ENCODE results near the gene TMTC2.

Gene TMTC2

GRCh38 chr12:82973592-82973991, 286.9 kb downstream of the TMTC2 start:
- Histone ChIP-seq H4K12ac (ENCODE audit: low read depth, low read length) (no peak overlapping the region), H2BK5ac (ENCODE audit: low read depth, low read length, poor library complexity) (no peak overlapping the region), H2AFZ (ENCODE audit: insufficient read depth, low read length, poor library complexity) (no peak overlapping the region), H3K18ac (ENCODE audit: low read length) (no peak overlapping the region), H3K4me2 (ENCODE audit: low read length) (no peak overlapping the region), H3K23ac (ENCODE audit: low read length) (no peak overlapping the region), H3K14ac (ENCODE audit: low read length) (no peak overlapping the region), H4K91ac (ENCODE audit: low read depth, low read length) (no peak overlapping the region), H3K79me2 (ENCODE audit: control insufficient read depth, insufficient read depth, low read length, poor library complexity) (no peaks in the 10 kb centered on the region), H4K8ac (ENCODE audit: low read depth, low read length) (no peak overlapping the region), H3K79me1 (ENCODE audit: low read length) (no peaks in the 10 kb centered on the region), H3K27me3 (ENCODE audit: insufficient read depth, low read length) (no peaks in the 10 kb centered on the region), H2AK5ac (ENCODE audit: low read length) (no peak overlapping the region), H3K9ac (ENCODE audit: low read length) (no peak overlapping the region), H2BK120ac (ENCODE audit: insufficient read depth, low read length, poor library complexity) (no peak overlapping the region), H3K9me3 (ENCODE audit: insufficient read depth, low read depth, low read length) (no peaks in the 10 kb centered on the region), H2BK12ac (ENCODE audit: low read length) (no peak overlapping the region), H3K27ac (ENCODE audit: low read depth, low read length) (no peak overlapping the region), H3K4me3 (ENCODE audit: low read depth, low read length) (no peak overlapping the region), H3K4me1 (ENCODE audit: control insufficient read depth in 1 of 2, insufficient read depth in 2 of 2, low read length in 2 of 2) (peaks cover 0 to 2% of the 10 kb centered on the region in 2 experiments), H3K36me3 (ENCODE audit: control insufficient read depth in 1 of 2, insufficient read depth in 2 of 2, low read length in 2 of 2) (no peaks in the 10 kb centered on the region), H3K4ac (ENCODE audit: low read depth, low read length) (no peak overlapping the region)
- DNase-seq = no peak
- WGBS (ENCODE audit: extremely low coverage, insufficient coverage, insufficient read length) = no CpG with 5 or more reads among the region's 3 CpGs

GRCh38 chr12:82981150-82981549, 294.4 kb downstream of the TMTC2 start:
- Histone ChIP-seq H3K4ac (ENCODE audit: low read depth, low read length) (no peak overlapping the region), H3K4me1 (ENCODE audit: control insufficient read depth in 1 of 2, insufficient read depth in 2 of 2, low read length in 2 of 2) (no peaks in the 10 kb centered on the region), H4K12ac (ENCODE audit: low read depth, low read length) (no peak overlapping the region), H3K79me2 (ENCODE audit: control insufficient read depth, insufficient read depth, low read length, poor library complexity) (no peaks in the 10 kb centered on the region), H3K9ac (ENCODE audit: low read length) (no peak overlapping the region), H3K9me3 (ENCODE audit: insufficient read depth, low read depth, low read length) (no peaks in the 10 kb centered on the region), H2BK120ac (ENCODE audit: insufficient read depth, low read length, poor library complexity) (no peak overlapping the region), H2BK12ac (ENCODE audit: low read length) (no peak overlapping the region), H3K36me3 (ENCODE audit: control insufficient read depth in 1 of 2, insufficient read depth in 2 of 2, low read length in 2 of 2) (peaks cover 3 to 6% of the 10 kb centered on the region in 2 experiments), H2AFZ (ENCODE audit: insufficient read depth, low read length, poor library complexity) (no peak overlapping the region), H3K4me3 (ENCODE audit: low read depth, low read length) (no peak overlapping the region), H4K91ac (ENCODE audit: low read depth, low read length) (no peak overlapping the region), H2BK5ac (ENCODE audit: low read depth, low read length, poor library complexity) (no peak overlapping the region), H3K14ac (ENCODE audit: low read length) (no peak overlapping the region), H3K4me2 (ENCODE audit: low read length) (no peak overlapping the region), H3K27ac (ENCODE audit: low read depth, low read length) (peak overlapping the region; percentile 3), H2AK5ac (ENCODE audit: low read length) (no peak overlapping the region), H3K79me1 (ENCODE audit: low read length) (peaks cover 2% of the 10 kb centered on the region), H3K18ac (ENCODE audit: low read length) (no peak overlapping the region), H4K8ac (ENCODE audit: low read depth, low read length) (no peak overlapping the region), H3K23ac (ENCODE audit: low read length) (no peak overlapping the region), H3K27me3 (ENCODE audit: insufficient read depth, low read length) (no peaks in the 10 kb centered on the region)
- peak; percentile 40 to 87 for DNase-seq
- no CpG with 5 or more reads among the region's 1 CpG for WGBS (ENCODE audit: extremely low coverage, insufficient coverage, insufficient read length)

- Histone ChIP-seq H3K4me2 (ENCODE audit: low read length) (no peak overlapping the region), H4K91ac (ENCODE audit: low read depth, low read length) (no peak overlapping the region), H4K12ac (ENCODE audit: low read depth, low read length) (no peak overlapping the region), H3K14ac (ENCODE audit: low read length) (no peak overlapping the region), H2BK5ac (ENCODE audit: low read depth, low read length, poor library complexity) (no peak overlapping the region), H2BK120ac (ENCODE audit: insufficient read depth, low read length, poor library complexity) (no peak overlapping the region), H4K8ac (ENCODE audit: low read depth, low read length) (no peak overlapping the region), H3K18ac (ENCODE audit: low read length) (peak overlapping the region; percentile 53), H3K9me3 (ENCODE audit: insufficient read depth, low read depth, low read length) (no peaks in the 10 kb centered on the region), H3K4me1 (ENCODE audit: control insufficient read depth in 1 of 2, insufficient read depth in 2 of 2, low read length in 2 of 2) (no peaks in the 10 kb centered on the region), H3K4ac (ENCODE audit: low read depth, low read length) (no peak overlapping the region), H3K79me2 (ENCODE audit: control insufficient read depth, insufficient read depth, low read length, poor library complexity) (no peaks in the 10 kb centered on the region), H3K4me3 (ENCODE audit: low read depth, low read length) (no peak overlapping the region), H3K9ac (ENCODE audit: low read length) (no peak overlapping the region), H3K27me3 (ENCODE audit: insufficient read depth, low read length) (no peaks in the 10 kb centered on the region), H2AFZ (ENCODE audit: insufficient read depth, low read length, poor library complexity) (no peak overlapping the region), H3K79me1 (ENCODE audit: low read length) (peaks cover 3% of the 10 kb centered on the region), H3K23ac (ENCODE audit: low read length) (no peak overlapping the region), H2BK12ac (ENCODE audit: low read length) (peak overlapping the region; percentile 58), H2AK5ac (ENCODE audit: low read length) (no peak overlapping the region), H3K27ac (ENCODE audit: low read depth, low read length) (no peak overlapping the region), H3K36me3 (ENCODE audit: control insufficient read depth in 1 of 2, insufficient read depth in 2 of 2, low read length in 2 of 2) (peaks cover 3% of the 10 kb centered on the region in 2 experiments)
- no peak for DNase-seq
- no CpG with 5 or more reads among the region's 12 CpGs for WGBS (ENCODE audit: extremely low coverage, insufficient coverage, insufficient read length)
Observed at GRCh38 chr12:82994117-82994516, 307.4 kb downstream of the TMTC2 start.

- H4K91ac ChIP-seq (ENCODE audit: low read depth, low read length) = no peak overlapping the region
- H3K36me3 ChIP-seq (ENCODE audit: control insufficient read depth in 1 of 2, insufficient read depth in 2 of 2, low read length in 2 of 2) = peaks cover 3 to 10% of the 10 kb centered on the region in 2 experiments
- no peaks in the 10 kb centered on the region for H3K79me2 ChIP-seq (ENCODE audit: control insufficient read depth, insufficient read depth, low read length, poor library complexity)
- no peak overlapping the region for H2AFZ ChIP-seq (ENCODE audit: insufficient read depth, low read length, poor library complexity)
- H3K4me3 ChIP-seq (ENCODE audit: low read depth, low read length) = no peak overlapping the region
- peaks cover 3% of the 10 kb centered on the region for H3K79me1 ChIP-seq (ENCODE audit: low read length)
- no peak overlapping the region for H2BK12ac ChIP-seq (ENCODE audit: low read length)
- no peak overlapping the region for H2BK120ac ChIP-seq (ENCODE audit: insufficient read depth, low read length, poor library complexity)
- H3K18ac ChIP-seq (ENCODE audit: low read length) = no peak overlapping the region
- no peaks in the 10 kb centered on the region for H3K9me3 ChIP-seq (ENCODE audit: insufficient read depth, low read depth, low read length)
- H2AK5ac ChIP-seq (ENCODE audit: low read length) = no peak overlapping the region
- H2BK5ac ChIP-seq (ENCODE audit: low read depth, low read length, poor library complexity) = no peak overlapping the region
- DNase-seq = no peak
- no peak overlapping the region for H4K12ac ChIP-seq (ENCODE audit: low read depth, low read length)
- no peak overlapping the region for H3K4me2 ChIP-seq (ENCODE audit: low read length)
- no peak overlapping the region for H4K8ac ChIP-seq (ENCODE audit: low read depth, low read length)
- no peaks in the 10 kb centered on the region for H3K4me1 ChIP-seq (ENCODE audit: control insufficient read depth in 1 of 2, insufficient read depth in 2 of 2, low read length in 2 of 2)
- H3K9ac ChIP-seq (ENCODE audit: low read length) = no peak overlapping the region
- H3K23ac ChIP-seq (ENCODE audit: low read length) = no peak overlapping the region
- H3K27me3 ChIP-seq (ENCODE audit: insufficient read depth, low read length) = no peaks in the 10 kb centered on the region
- no peak overlapping the region for H3K14ac ChIP-seq (ENCODE audit: low read length)
- H3K4ac ChIP-seq (ENCODE audit: low read depth, low read length) = no peak overlapping the region
- H3K27ac ChIP-seq (ENCODE audit: low read depth, low read length) = no peak overlapping the region
Observed at GRCh38 chr12:82996168-82996812, 309.6 kb downstream of the TMTC2 start.
